ENCODE measurements around the gene DAPK1. TPM values are rescaled to one million over a fixed set of nuclear protein-coding genes. Genes with fewer than 3 reads are reported as not detected.

Gene DAPK1
- total RNA-seq, 1 donor from 2014 or later = 5.3 TPM

DNA sequence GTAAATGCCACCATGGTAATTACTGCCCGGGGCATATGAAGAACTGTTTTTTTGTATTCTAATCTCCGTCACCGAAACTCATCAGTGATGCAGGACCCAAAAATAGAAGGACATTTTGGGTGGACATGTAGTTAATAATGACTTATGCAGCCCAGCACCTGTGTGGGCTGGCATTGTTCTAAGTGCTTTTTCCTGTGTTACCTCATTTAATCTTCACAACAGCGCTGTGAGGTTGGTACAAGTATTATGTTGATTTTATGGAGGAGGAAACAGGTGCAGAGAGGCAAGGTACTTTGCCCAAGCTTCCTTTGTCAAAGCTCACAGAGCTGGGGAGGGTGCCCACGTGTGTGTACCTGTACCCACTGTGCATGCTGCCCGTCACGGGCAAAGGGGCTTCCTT, 58.4 kb downstream of the DAPK1 start:
- DNase-seq (no peak), ATAC-seq (ENCODE audit: poor library complexity) (no peak)
- intact Hi-C loops (cut with DNase I) = no loop called here

DNA sequence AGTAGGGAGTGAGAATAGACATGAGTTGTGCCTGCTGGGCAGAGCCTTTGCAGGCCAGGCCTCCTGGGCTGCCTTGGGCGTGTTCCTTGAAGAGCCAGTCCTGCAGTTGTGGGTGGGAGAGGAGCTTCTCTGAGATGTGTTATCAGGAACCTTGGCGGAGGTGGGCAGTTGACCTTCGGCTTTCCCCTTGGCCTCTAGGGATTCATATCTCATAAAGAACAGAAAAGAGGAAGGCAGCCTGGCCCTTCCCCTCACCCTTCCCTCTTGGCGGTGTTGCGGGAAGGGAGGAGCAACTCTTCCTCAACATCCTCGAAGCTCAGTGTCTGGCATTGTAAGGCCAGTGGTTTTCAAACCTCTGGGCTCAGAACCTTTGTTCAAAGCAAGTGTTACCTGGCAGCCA, 59.2 kb downstream of the DAPK1 start:
- intact Hi-C loops (cut with DNase I) = no loop called here
- ATAC-seq (ENCODE audit: poor library complexity) = peak; percentile 25
- peak; percentile 57 for DNase-seq

DNA sequence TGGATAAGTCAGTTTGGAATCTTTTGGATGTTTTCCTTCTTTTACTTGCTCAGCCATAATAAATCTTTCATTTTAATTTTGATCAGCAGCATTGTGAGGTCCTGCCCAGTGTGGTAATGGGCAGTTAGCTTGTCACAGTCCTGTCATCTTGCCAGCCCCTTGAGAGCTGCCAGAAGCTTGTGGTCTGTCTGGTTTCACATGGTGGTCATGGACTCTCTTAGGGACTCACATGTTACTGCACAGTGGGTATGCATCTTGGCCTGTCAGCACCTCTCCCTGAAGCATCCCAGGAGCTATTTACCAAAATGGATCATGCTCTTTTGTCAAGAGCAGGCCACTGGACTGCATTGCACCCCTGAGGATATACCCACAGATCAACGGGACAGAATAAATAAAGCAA, 60.3 kb downstream of the DAPK1 start:
- peak; percentile 51 for ATAC-seq (ENCODE audit: poor library complexity)
- intact Hi-C loops (cut with DNase I) = no loop called here
- DNase-seq = peak; percentile 64

DNA sequence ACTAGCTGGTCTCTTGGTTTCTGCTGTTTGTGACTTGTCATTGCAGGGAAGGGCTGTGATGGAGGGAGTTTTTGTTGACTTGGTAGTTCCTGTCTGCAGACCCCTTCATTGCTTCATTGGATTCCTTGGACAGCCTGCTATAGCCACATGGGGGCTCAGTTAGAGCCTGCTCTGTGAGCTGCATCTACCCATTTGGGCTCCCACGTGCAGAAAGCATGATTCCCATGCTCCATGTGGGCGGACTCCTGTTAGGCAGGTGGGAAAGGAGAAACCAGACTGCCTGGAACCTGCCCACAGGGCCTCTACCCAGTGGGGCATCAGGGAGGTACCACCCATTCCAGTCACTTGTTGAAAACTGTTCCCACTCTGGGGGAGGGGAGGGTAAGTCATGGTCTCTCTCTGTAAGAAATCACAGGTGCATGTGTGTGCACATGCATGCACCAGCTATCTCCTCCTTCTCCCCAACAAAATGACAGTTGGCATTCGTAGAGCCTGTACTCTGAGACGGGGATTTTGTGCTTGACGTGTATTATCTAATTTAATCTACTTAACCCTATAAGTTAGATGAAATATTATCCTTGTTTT, 61.0 kb downstream of the DAPK1 start:
- intact Hi-C loops (cut with DNase I) = no loop called here
- ATAC-seq (ENCODE audit: poor library complexity) (no peak), DNase-seq (no peak)

DNA sequence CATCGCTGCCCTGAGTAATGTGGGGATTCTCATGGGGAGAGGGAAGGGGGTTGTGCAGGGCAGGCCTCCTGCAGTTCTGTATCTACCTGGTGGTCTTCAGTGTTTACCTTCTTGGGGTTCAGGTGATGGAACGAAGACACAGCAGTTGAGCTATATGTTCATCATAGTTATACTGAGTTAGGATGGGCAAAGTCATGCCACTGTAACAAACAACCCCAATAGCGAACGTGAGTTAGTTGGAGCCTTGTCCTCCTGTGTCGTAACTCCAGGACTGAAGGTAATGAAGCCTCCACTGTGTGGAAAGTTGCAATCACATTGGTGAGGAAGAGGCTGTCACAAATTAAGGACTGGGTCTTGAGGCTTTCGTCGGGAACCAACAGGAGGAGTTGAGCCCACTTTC, 64.4 kb downstream of the DAPK1 start:
- DNase-seq (no peak), ATAC-seq (ENCODE audit: poor library complexity) (no peak)
- intact Hi-C loops (cut with DNase I) = no loop called here

DNA sequence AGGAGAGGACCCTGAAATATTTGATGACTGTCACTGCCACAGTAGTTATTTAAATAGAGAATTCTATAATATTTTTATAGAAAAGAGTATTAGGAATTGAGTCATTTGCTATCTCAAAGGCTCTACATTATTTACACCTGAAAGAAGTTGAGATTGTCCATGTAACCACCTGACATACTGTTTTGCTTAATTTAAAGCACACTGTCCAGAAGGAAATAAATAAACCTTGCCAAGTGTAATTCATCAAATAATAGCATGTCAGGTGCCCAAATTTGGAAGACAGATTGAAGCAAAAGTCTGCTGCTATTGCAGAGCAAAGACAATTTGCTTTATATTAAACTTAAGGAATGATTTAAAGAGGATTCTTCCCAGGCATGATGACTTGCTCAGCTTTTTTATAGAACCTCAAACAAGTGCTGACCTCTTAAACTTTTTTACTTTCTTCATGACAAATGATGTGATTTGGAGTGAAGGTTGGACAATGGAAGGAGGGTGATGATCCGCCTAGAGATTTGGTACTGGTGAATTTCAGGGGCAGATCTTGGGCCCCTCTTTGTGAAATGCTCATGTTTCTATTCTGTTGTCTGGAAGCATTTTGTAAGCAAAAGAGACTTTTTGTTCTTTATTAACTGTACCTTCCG, 65.0 kb downstream of the DAPK1 start:
- no peak for ATAC-seq (ENCODE audit: poor library complexity)
- intact Hi-C loops (cut with DNase I) = no loop called here
- DNase-seq = no peak

DNA sequence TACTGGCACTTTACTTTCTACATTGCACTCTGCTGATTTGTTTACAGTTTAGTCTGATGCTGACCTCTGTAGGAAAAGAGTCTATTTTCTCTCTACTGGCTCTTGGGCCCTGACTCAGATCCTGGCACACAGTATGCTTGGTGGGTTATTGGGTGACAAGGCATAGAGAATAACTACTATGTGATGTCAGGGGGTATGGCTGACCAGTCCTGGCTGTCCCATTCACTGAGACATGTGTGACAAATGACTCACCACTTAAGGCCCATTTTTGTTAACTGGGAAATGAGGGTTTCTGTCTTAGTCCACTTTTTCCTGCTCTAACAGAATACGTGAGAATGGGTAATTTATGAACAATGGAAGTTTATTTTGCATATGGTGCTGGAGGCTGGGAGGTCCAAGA, 66.4 kb downstream of the DAPK1 start:
- DNase-seq (no peak), ATAC-seq (ENCODE audit: poor library complexity) (no peak)
- intact Hi-C loops (cut with DNase I) = no loop called here

DNA sequence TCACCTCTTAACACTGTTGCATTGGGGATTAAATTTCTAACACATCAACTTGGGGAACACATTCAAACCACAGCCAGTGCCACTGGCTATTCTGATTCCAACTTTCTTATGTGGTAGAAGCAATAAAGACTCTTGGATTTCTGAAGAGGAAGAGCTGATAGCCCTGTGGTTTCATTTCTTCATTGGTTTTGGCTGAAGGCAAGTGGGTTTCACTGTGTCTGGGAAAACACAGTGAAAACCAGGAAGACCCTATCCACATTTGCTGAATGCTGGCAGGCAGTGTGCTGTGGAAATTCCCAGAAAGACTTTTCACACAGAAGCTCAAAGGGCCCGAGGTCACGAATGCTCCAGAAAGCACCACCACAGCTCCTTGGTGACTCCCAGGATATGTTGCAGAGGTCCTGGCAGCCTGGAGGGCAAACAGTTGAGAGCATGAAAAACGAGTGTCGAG, 67.1 kb downstream of the DAPK1 start:
- intact Hi-C loops (cut with DNase I) = no loop called here
- DNase-seq = no peak
- ATAC-seq (ENCODE audit: poor library complexity) = no peak

DNA sequence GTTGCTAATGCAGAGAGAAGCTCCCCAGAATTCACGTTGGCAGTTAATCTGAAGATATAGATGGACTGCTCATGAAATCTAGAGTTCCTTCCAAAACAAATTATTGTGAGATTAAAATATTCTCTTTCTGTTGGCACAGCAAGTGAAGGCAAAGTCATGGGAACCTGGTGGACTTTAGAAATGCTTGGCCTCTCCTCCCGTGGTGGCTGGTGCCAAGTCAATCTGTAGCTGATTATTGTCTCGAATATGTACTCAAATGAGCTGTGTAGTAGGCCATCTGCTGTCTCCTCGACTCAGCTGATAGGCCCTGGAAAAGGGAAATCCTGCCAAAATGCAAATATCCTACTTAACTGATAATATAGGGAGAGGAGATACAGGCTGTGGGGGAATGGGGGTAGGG, 69.3 kb downstream of the DAPK1 start:
- ATAC-seq (ENCODE audit: poor library complexity) (no peak), DNase-seq (no peak)
- intact Hi-C loops (cut with DNase I) = no loop called here

DNA sequence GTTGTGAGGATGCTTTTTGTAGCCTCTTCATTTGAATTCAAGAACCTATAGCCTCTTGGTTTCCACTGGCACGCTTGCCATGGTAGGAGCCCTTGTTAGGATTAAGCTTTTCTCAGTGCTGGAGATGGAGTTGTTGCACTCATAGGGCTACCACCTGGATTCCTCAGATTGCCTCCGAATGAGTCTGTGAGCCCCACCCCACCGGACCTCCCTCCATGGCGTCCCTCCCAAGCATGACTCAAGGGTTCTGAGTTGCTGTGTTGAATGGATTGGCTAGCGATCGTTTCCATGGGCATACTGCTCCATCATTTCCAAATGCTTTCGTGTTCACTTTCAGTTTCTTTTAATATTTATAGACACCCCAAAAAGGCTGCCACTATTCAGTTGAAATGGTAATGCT, 69.9 kb downstream of the DAPK1 start:
- no peak for ATAC-seq (ENCODE audit: poor library complexity)
- intact Hi-C loops (cut with DNase I) = no loop called here
- DNase-seq = no peak

DNA sequence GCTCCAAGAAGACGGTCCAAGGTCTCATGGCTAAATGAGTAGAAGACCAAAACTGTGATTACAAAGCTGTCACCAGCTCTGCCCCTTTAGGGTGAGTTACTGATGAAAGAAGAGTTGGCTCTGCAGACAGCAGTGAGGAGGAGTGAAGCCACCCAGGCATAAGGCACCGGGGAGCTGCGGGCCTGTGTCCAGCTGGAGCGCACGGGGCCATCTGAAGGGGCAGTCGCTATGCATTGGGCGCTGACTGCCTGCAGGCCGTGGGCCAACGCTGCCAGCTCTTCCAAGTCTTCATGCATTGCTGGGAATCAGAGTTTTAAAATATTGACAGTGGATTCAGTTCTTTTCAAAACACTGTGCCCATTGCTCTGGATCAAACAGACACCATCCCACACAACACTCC, 70.3 kb downstream of the DAPK1 start:
- DNase-seq = no peak

DNA sequence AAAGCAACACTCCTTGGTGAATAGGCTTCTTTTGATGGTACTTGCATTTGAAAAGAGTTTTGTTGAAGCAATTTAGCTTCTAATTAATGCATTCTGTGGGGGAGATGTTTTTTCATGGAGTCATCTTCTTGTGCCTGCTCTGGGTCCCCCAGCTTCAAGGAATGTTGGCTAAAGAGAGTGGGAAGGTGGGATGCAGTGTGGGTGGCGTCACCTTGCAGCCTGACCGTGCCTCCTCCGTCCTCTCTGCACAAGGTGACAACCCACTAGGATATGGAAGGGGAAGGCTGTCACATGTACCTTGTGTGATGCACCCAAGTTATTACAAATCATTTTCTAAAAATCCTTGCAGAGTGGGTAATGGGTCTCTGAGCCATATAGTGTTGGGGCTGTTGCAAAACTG, 70.7 kb downstream of the DAPK1 start:
- ATAC-seq (ENCODE audit: poor library complexity) = no peak
- DNase-seq = no peak
- intact Hi-C loops (cut with DNase I) = no loop called here

More for the DNA sequence above, 70.3 kb downstream of the DAPK1 start:
- no peak for ATAC-seq (ENCODE audit: poor library complexity)
- intact Hi-C loops (cut with DNase I) = no loop called here

DNA sequence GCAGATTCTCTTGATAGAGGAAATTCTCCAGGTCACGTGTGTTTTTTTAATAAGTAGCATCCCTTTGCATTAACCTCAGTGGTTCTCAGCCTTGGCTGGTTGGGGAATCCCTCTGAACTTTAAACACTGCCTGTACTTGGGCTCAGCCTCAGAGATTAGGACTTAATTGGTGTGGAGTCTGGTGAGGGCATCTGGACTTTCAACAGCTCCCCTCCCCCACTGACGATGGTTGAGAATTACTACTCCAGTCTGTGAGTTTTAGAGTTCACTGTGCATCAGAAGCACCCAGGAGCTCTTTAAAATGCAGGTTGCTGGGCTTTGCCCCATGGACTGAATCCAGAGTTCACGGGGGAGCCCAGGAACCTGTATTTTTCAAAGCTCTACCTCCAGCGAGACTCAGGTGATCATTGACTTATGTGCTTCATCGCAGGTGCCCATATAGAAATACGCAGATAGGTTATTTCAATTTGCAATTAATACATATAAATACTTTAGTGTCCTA, 71.4 kb downstream of the DAPK1 start:
- DNase-seq (no peak), ATAC-seq (ENCODE audit: poor library complexity) (no peak)
- intact Hi-C loops (cut with DNase I) = no loop called here

DNA sequence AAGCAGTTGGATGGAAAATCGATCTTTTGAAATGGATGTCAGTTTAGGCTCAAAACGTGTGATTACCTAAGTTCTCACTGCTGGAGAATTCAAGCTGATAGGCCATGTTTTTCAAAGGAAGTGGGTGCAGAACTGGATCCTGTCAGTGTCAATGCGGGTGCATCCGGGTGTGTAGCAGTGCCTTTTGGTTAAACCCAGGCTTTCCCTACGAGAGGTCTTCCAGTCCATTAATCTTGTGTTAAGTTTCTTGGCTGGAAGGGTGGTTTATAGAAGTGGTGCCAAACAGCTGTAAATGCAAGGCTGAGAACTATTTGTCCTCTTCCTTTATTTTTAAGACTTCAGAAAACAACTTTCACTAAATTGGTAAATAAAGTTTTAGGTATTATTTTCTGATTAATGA, 71.9 kb downstream of the DAPK1 start:
- intact Hi-C loops (cut with DNase I) = no loop called here
- ATAC-seq (ENCODE audit: poor library complexity) (peak; percentile 49), DNase-seq (no peak)

DNA sequence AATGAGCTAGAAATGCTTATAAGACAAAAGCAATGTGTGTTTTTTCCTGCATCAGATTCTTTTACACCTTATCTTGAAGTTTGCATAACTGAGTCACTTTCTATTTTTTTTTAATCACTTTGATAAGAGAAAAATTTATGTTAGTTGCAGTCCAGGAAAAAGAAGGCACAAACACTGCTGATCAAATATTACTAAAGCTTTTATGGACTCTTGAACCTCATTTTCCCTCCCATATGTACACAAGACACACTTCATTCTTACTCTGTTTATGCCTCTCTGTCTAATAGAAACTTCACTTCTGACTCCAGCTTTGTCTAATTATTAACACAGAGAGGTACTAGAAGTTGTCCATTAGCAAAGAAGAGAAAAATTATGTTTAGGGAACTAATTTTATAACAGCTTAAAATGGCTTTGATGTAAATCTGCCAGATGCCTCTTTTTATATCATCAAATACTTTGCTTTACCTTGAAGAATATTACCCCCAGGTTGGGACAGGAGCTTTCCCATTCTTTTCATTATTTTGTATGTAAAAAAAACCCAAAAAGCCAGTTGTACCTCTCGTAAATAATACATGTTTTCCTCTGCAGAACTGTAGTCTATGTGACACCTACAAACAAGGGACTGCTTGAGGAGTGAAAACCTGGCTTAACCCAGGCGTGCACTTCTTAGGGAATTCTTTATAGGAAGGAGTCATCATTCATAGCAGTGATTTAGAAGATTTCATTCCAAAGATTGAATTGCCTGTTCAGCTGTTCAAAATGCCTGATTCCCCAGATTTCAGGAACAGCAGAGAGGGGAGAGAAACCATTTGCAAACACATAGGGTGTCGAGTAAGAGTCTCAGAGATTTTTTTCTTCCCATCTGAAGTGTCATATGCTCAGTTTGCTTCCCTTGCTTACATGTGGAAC, 72.6 kb downstream of the DAPK1 start:
- ATAC-seq (ENCODE audit: poor library complexity) (peak; percentile 42), DNase-seq (no peak)
- intact Hi-C loops (cut with DNase I) = no loop called here

DNA sequence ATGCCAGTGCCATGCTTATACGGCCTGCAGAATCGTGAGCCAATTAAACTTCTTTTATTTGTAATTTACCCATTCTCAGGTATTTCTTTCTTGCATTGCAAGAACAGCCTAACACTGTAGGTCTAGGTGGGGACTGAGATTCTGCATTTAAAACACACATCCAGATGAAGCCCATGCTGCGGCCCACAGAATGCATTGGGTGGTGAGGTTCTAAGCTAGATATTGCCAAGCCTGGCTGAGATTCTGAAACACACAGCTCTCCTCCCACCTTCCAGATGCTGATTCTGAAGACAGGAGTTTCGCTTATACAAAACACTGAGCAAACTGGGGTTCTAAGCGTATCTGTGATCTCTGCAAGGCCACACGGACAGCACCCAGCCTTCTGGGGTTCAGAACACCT, 75.1 kb downstream of the DAPK1 start:
- intact Hi-C loops (cut with DNase I) = no loop called here
- DNase-seq (no peak), ATAC-seq (ENCODE audit: poor library complexity) (no peak)

DNA sequence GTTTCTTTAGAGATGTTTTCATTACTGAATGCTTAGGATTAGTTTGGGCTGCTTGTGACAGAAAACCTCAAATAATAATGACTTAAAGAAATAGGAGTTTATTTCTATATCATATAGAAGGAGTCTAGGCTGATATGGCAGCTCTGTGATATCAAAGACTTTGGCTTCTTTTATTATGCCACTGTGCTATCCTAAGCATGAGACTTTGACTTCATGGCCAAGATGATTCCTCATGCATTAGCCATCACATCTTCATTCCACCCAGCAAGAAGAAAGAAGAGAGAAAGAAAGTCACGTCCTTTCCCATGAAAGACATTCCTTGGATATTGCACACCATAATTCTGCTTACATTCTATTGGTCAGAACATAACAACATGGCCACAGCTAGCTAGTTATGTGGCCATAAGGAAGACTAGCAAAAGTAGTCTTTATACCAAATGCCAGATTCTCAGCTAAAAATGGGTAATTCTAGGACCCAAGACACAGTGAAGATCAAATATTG, 76.2 kb downstream of the DAPK1 start:
- DNase-seq (no peak), ATAC-seq (ENCODE audit: poor library complexity) (no peak)
- intact Hi-C loops (cut with DNase I) = no loop called here

DNA sequence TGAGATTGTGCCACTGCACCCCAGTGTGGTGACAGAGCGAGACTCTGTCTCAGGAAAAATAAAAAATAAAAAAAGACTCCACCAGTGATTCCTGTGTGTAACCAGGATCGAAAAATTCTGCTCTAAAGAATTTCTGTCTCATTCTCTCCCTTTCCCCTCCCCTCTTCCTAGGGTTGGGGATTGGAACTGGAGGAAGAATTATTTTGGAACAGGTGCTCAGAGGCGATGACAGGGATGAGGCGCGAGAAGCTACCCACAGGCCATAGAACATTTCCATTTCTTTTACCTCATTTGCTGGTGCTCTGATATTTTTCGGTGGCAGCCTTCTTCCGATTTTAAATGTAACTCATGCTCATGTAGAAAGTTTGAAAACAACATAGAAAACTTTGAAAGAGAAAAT, 80.1 kb downstream of the DAPK1 start:
- intact Hi-C loops (cut with DNase I) = no loop called here
- DNase-seq (no peak), ATAC-seq (ENCODE audit: poor library complexity) (no peak)

DNA sequence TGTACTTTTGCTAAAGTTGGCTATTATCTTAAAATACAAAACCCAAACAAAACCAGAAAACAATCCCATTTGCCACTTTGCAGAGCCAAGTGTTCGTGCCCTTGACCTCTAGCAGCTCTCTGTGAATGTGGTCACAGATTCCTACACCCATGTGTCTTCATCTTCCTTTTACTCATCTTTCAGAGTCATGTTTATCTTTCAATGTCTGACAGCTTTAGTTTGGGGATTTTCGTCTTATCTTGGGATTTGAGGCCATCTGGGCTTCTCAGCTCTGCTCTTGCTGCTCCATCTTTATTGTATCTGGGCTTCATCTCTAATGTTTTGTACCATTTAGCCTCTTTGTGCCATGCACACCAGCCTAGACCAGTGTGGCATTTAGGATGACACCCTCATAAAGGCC, 81.0 kb downstream of the DAPK1 start:
- ATAC-seq (ENCODE audit: poor library complexity) (no peak), DNase-seq (no peak)
- intact Hi-C loops (cut with DNase I) = no loop called here

All from Right ventricle myocardium superior (tissue), 1 donor.